IMR-90 (cell line): ENCODE results near the gene TNFRSF1B. TPM values are rescaled to one million over a fixed set of nuclear protein-coding genes. Genes with fewer than 3 reads are reported as not detected.
"Not testable (repeated sequence)": the region's sequence is repeated elsewhere in the genome, so short reads cannot be mapped to it uniquely, and the experiment has no call there.

Source experiments
- ATAC-seq: fragments of 200-7000 bp; cut with Tn5 transposase; 2 replicates; pipeline ENCODE4 v1.9.1; 2020; ENCODE audit warnings: low read depth, mild to moderate bottlenecking, moderate library complexity
- BruUV-seq: library from RNA; stranded (reverse); fragments of 400-500 nt; replicated peaks from 2 replicates; lab custom pipeline; 2021; lab: Mats Ljungman, UMichigan
- CTCF ChIA-PET: fragments of 300-600 bp; formaldehyde crosslinking; extraction: SDS; loops from one replicate; lab custom pipeline; 2021; ENCODE audit warnings: antibody characterized with exemption; lab: Yijun Ruan, JAX
- POLR2A ChIA-PET: fragments of 300-600 bp; sonication (Branson Sonifier 250); formaldehyde crosslinking; loops from one replicate; lab custom pipeline; 2022; ENCODE audit warnings: antibody characterized with exemption; ENCODE audit not compliant: unreplicated experiment; lab: Charles Lee
- DNase-seq: peaks from one replicate; pipeline ENCODE4 v3.0.0; 2013
- H2AFZ ChIP-seq: replicated peaks from 2 replicates; pipeline ENCODE3; 2013; ENCODE audit warnings: low read length, mild to moderate bottlenecking; ENCODE audit not compliant: poor library complexity
- H2AK5ac ChIP-seq: 2 replicates; pipeline ENCODE4 v1.6.1; 2013; ENCODE audit warnings: low read depth, low read length, inconsistent platforms
- H2AK9ac ChIP-seq: replicated peaks from 2 replicates; pipeline ENCODE3; 2013; ENCODE audit warnings: mild to moderate bottlenecking, low read depth, low read length, moderate library complexity; ENCODE audit not compliant: poor library complexity
- H2BK120ac ChIP-seq: 2 replicates; pipeline ENCODE4 v1.6.1; 2013; ENCODE audit warnings: low read depth, low read length, inconsistent platforms
- H2BK15ac ChIP-seq: 3 replicates; pipeline ENCODE4 v1.6.1; 2013; ENCODE audit warnings: low read depth, low read length, inconsistent platforms
- H2BK20ac ChIP-seq: 2 replicates; pipeline ENCODE4 v1.6.1; 2013; ENCODE audit warnings: low read depth, mild to moderate bottlenecking, inconsistent platforms, low read length, moderate library complexity
- H2BK5ac ChIP-seq: 2 replicates; pipeline ENCODE4 v1.6.1; 2013; ENCODE audit warnings: mild to moderate bottlenecking, low read depth, low read length, inconsistent platforms; ENCODE audit not compliant: poor library complexity, severe bottlenecking
- H3K14ac ChIP-seq: replicated peaks from 2 replicates; pipeline ENCODE4 v1.6.1; 2013; ENCODE audit warnings: low read depth, low read length, inconsistent platforms
- H3K18ac ChIP-seq: 2 replicates; pipeline ENCODE4 v1.6.1; 2013; ENCODE audit warnings: low read depth, low read length, control low read depth
- H3K23ac ChIP-seq: 2 replicates; pipeline ENCODE4 v1.6.1; 2013; ENCODE audit warnings: low read depth, low read length, inconsistent platforms
- H3K27ac ChIP-seq: 2 replicates; pipeline ENCODE4 v1.5.1; 2013; ENCODE audit warnings: mild to moderate bottlenecking, control low read depth, low read length; ENCODE audit not compliant: insufficient read depth
- H3K27me3 ChIP-seq: 2 replicates; pipeline ENCODE4 v1.6.1; 2013; ENCODE audit warnings: low read length; ENCODE audit not compliant: control insufficient read depth, insufficient read depth
- H3K36me3 ChIP-seq: 2 replicates; pipeline ENCODE4 v1.6.1; 2013; ENCODE audit warnings: low read length, mixed read lengths; ENCODE audit not compliant: control insufficient read depth, insufficient read depth
- H3K4ac ChIP-seq: 2 replicates; pipeline ENCODE4 v1.6.1; 2013; ENCODE audit warnings: low read depth, low read length, inconsistent platforms
- H3K4me1 ChIP-seq: 2 replicates; pipeline ENCODE4 v1.6.1; 2013; ENCODE audit warnings: low read length, mixed read lengths; ENCODE audit not compliant: control insufficient read depth, insufficient read depth
- H3K4me2 ChIP-seq: 2 replicates; pipeline ENCODE4 v1.6.1; 2013; ENCODE audit warnings: low read depth, mild to moderate bottlenecking, control low read depth, low read length, moderate library complexity
- H3K4me3 ChIP-seq: 2 replicates; pipeline ENCODE4 v1.5.1; 2013; ENCODE audit warnings: low read depth, mild to moderate bottlenecking, control low read depth, low read length, moderate library complexity; ENCODE audit not compliant: insufficient read depth
- H3K56ac ChIP-seq: 2 replicates; pipeline ENCODE4 v1.6.1; 2013; ENCODE audit warnings: low read length, inconsistent platforms; ENCODE audit not compliant: insufficient read depth; ENCODE audit errors: extremely low read depth
- H3K79me1 ChIP-seq, 2 experiments: 2 replicates each; pipeline ENCODE4 v1.6.1; 2013; ENCODE audit warnings: low read length in 2 of 2, inconsistent platforms in 1 of 2, low read depth in 1 of 2
- H3K9ac ChIP-seq: 2 replicates; pipeline ENCODE4 v1.6.1; 2013; ENCODE audit warnings: low read depth, low read length, control low read depth
- H3K9me1 ChIP-seq: 2 replicates; pipeline ENCODE4 v1.6.1; 2013; ENCODE audit warnings: low read length, inconsistent platforms; ENCODE audit not compliant: insufficient read depth
- H3K9me3 ChIP-seq: 2 replicates; pipeline ENCODE4 v1.6.1; 2013; ENCODE audit warnings: low read length; ENCODE audit not compliant: control insufficient read depth, insufficient read depth
- H4K20me1 ChIP-seq: 2 replicates; pipeline ENCODE4 v1.6.1; 2013; ENCODE audit warnings: low read length, inconsistent platforms; ENCODE audit not compliant: insufficient read depth
- H4K5ac ChIP-seq: 2 replicates; pipeline ENCODE4 v1.6.1; 2013; ENCODE audit warnings: mild to moderate bottlenecking, low read depth, low read length, control low read depth
- H4K8ac ChIP-seq, 2 experiments: 2 replicates each; pipeline ENCODE4 v1.6.1; 2013; ENCODE audit warnings: low read depth in 2 of 2, low read length in 2 of 2, control low read depth in 1 of 2, inconsistent platforms in 1 of 2
- H4K91ac ChIP-seq: 2 replicates; pipeline ENCODE4 v1.6.1; 2013; ENCODE audit warnings: low read depth, low read length, inconsistent platforms; ENCODE audit not compliant: insufficient read depth
- WGBS, 2 experiments: methylation state at CpG; one replicate each; pipeline versions ENCODE4 v1.1.5 to v1.1.7; 2013; ENCODE audit warnings: missing lambda C conversion rate in 2 of 2; ENCODE audit not compliant: insufficient read length in 1 of 2; ENCODE audit errors: extremely low coverage in 2 of 2; 5-methylcytosine and 5-hydroxymethylcytosine counted together
- dilution Hi-C: fragments of 300-500 bp; cut with HindIII; formaldehyde crosslinking; loops from one replicate; pipeline ENCODE4 v1.14.3; 2018; ENCODE audit warnings: low sequenced_read_pairs; ENCODE audit not compliant: unreplicated experiment
- in situ Hi-C: fragments of 300-500 bp; cut with MboI; formaldehyde crosslinking; loops from 3 replicates; pipeline ENCODE4 v1.14.3; 2019; ENCODE audit warnings: low sequenced_read_pairs, inconsistent platforms, mixed read lengths
- intact Hi-C: fragments of 100-400 bp; cut with micrococcal nuclease; formaldehyde crosslinking; loops from 2 replicates; pipeline ENCODE4 v1.10.0; 2022
- polyA plus RNA-seq, 3 experiments: library from polyadenylated mRNA; depleted of rRNA; stranded (reverse); fragments of >200 nt; gene quantifications; 2 replicates each; pipeline ENCODE4 v1.2.3, GENCODE V29; 2012; ENCODE audit warnings: low replicate concordance in 1 of 3
- total RNA-seq: library from RNA; depleted of rRNA; stranded (reverse); fragments of >200 nt; gene quantifications from 2 replicates; pipeline ENCODE4 v1.2.3, GENCODE V29; 2012

TNFRSF1B gene
- total and polyA plus RNA-seq, 2 of the 4 experiments (the other 2 are of a cell fraction), result 4.3 to 8.9 TPM

GRCh38 chr1:12224092-12224491 is 57.3 kb downstream of the TNFRSF1B start:
- H2AK5ac ChIP-seq, H3K4me2 ChIP-seq, CTCF ChIA-PET, dilution Hi-C loops, H3K23ac ChIP-seq, intact Hi-C loops, BruUV-seq, H3K36me3 ChIP-seq, H3K4me3 ChIP-seq, H2BK15ac ChIP-seq, H2BK5ac ChIP-seq, H4K91ac ChIP-seq, H3K14ac ChIP-seq, H2AFZ ChIP-seq, H4K5ac ChIP-seq, H2BK120ac ChIP-seq, POLR2A ChIA-PET, H2BK20ac ChIP-seq, H3K18ac ChIP-seq, H3K56ac ChIP-seq, H2AK9ac ChIP-seq, H3K4me1 ChIP-seq, H3K9me1 ChIP-seq, H3K27ac ChIP-seq, H4K20me1 ChIP-seq, H4K8ac ChIP-seq, in situ Hi-C loops, H3K9me3 ChIP-seq, DNase-seq, H3K79me1 ChIP-seq, H3K9ac ChIP-seq, ATAC-seq, H3K27me3 ChIP-seq, H3K4ac ChIP-seq: not testable (repeated sequence)
- WGBS, 2 experiments, result no CpG with 5 or more reads among the region's 6 CpGs
